GM12873 (cell line): ENCODE measurements around the gene ZDHHC3.

Source experiments
- CTCF ChIP-seq: IDR thresholded peaks from 2 replicates; pipeline ENCODE4 v1.5.1; 2012; ENCODE audit warnings: low read depth, mild to moderate bottlenecking, moderate library complexity, low read length, control low read depth; ENCODE audit not compliant: insufficient read depth; ENCODE audit errors: missing control alignments

ZDHHC3 gene

GRCh38 chr3:44963571-44964325 is 12.2 kb downstream of the ZDHHC3 start:
- no peak for TF ChIP-seq CTCF

GRCh38 chr3:44962621-44963393 is 13.2 kb downstream of the ZDHHC3 start:
- no peak for TF ChIP-seq CTCF

- no peak for TF ChIP-seq CTCF
These were observed 14.1 kb downstream of the ZDHHC3 start for GRCh38 chr3:44961888-44962287.

- TF ChIP-seq CTCF = no peak
These were observed 15.5 kb downstream of the ZDHHC3 start for GRCh38 chr3:44960387-44961026.

DNA sequence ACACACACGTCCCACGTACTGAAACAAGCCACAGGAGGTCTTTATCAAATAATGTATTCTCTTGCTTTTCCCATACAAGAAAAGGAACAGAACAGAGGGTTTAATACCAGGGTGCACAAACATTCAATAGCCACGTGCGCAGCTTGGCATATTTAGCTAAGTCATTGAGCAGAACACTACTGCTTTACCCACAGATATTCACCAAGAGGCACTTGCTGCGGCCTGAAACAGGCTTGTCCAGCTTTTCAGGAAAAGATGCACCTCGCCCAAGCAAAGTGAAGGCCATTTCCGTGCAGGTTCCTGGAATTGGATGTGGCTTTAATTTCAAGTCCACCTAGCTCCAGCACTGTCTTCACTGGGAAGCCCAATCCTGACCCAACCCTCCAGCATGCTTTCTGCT is 17.6 kb downstream of the ZDHHC3 start:
- no peak for TF ChIP-seq CTCF

DNA sequence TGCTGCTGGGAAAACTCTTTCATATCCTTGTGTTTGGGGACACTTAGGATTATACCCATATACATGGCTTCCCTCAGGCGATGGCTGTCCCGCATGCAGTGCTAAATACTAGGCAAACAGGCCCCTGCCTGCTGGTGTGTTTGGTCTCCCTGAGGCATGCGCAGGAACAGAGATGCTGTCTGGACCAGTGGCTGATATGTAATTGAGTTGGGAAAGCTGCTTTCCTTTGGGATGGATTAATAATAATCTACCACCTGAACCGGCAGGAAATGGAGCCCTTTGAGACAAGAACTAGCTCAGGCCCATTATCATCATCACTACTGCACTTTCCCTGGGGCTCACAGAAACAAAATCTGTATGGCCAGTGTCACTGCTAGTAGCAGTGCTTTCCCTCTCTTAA is 18.0 kb downstream of the ZDHHC3 start:
- no peak for TF ChIP-seq CTCF

- no peak for TF ChIP-seq CTCF
These were observed 20.1 kb downstream of the ZDHHC3 start for GRCh38 chr3:44955917-44956316.
